ENCODE measurements around the gene SSH2.
"Not testable (repeated sequence)": the region's sequence is repeated elsewhere in the genome, so short reads cannot be mapped to it uniquely, and the experiment has no call there.

The SSH2 gene

GRCh38 chr17:29710520-29710884 lies 219.5 kb downstream of the SSH2 start:
- no peak for DNase-seq (ENCODE audit: low read depth in 3 of 3, low spot score in 1 of 3)

GRCh38 chr17:29709866-29710519 lies 220.0 kb downstream of the SSH2 start:
- no peak for DNase-seq (ENCODE audit: low read depth in 3 of 3, low spot score in 1 of 3)

- DNase-seq (ENCODE audit: low read depth in 3 of 3, low spot score in 1 of 3): no peak
These were observed 222.8 kb downstream of the SSH2 start for GRCh38 chr17:29707212-29707571.

GRCh38 chr17:29706045-29706431 lies 224.0 kb downstream of the SSH2 start:
- DNase-seq (ENCODE audit: low read depth in 3 of 3, low spot score in 1 of 3): no peak

- DNase-seq (ENCODE audit: low read depth in 3 of 3, low spot score in 1 of 3): no peak
These were observed 224.6 kb downstream of the SSH2 start for GRCh38 chr17:29705386-29705785.

GRCh38 chr17:29699283-29699682 lies 230.7 kb downstream of the SSH2 start:
- no peak for DNase-seq (ENCODE audit: low read depth in 3 of 3, low spot score in 1 of 3)

GRCh38 chr17:29698837-29699236 lies 231.2 kb downstream of the SSH2 start:
- DNase-seq (ENCODE audit: low read depth in 3 of 3, low spot score in 1 of 3): no peak

- DNase-seq (ENCODE audit: low read depth in 3 of 3, low spot score in 1 of 3): no peak
These were observed 231.8 kb downstream of the SSH2 start for GRCh38 chr17:29698019-29698777.

GRCh38 chr17:29697371-29697770 lies 232.7 kb downstream of the SSH2 start:
- DNase-seq (ENCODE audit: low read depth in 3 of 3, low spot score in 1 of 3): no peak

GRCh38 chr17:29694918-29695563 lies 235.0 kb downstream of the SSH2 start:
- DNase-seq (ENCODE audit: low read depth in 3 of 3, low spot score in 1 of 3): no peak

- DNase-seq (ENCODE audit: low read depth in 3 of 3, low spot score in 1 of 3): no peak
These were observed 236.3 kb downstream of the SSH2 start for GRCh38 chr17:29693751-29694150.

GRCh38 chr17:29687596-29687995 lies 242.4 kb downstream of the SSH2 start:
- no peak for DNase-seq (ENCODE audit: low read depth in 3 of 3, low spot score in 1 of 3)

GRCh38 chr17:29686993-29687590 lies 242.9 kb downstream of the SSH2 start:
- DNase-seq (ENCODE audit: low read depth in 3 of 3, low spot score in 1 of 3): no peak

GRCh38 chr17:29683481-29683880 lies 246.5 kb downstream of the SSH2 start:
- DNase-seq (ENCODE audit: low read depth in 3 of 3, low spot score in 1 of 3): no peak

- DNase-seq (ENCODE audit: low read depth in 3 of 3, low spot score in 1 of 3): no peak
These were observed 247.0 kb downstream of the SSH2 start for GRCh38 chr17:29682987-29683386.

GRCh38 chr17:29682054-29682453 lies 248.0 kb downstream of the SSH2 start:
- no peak for DNase-seq (ENCODE audit: low read depth in 3 of 3, low spot score in 1 of 3)

- no peak for DNase-seq (ENCODE audit: low read depth in 3 of 3, low spot score in 1 of 3)
These were observed 252.2 kb downstream of the SSH2 start for GRCh38 chr17:29677824-29678223.

- DNase-seq (ENCODE audit: low read depth in 3 of 3, low spot score in 1 of 3): no peak
These were observed 252.7 kb downstream of the SSH2 start for GRCh38 chr17:29677221-29677791.

GRCh38 chr17:29675961-29676360 lies 254.1 kb downstream of the SSH2 start:
- not testable (repeated sequence) for DNase-seq (ENCODE audit: low read depth in 3 of 3, low spot score in 1 of 3)

GRCh38 chr17:29674281-29674680 lies 255.7 kb downstream of the SSH2 start:
- DNase-seq (ENCODE audit: low read depth in 3 of 3, low spot score in 1 of 3): no peak

- no peak for DNase-seq (ENCODE audit: low read depth in 3 of 3, low spot score in 1 of 3)
These were observed 258.4 kb downstream of the SSH2 start for GRCh38 chr17:29671661-29672060.

- no peak for DNase-seq (ENCODE audit: low read depth in 3 of 3, low spot score in 1 of 3)
These were observed 260.8 kb downstream of the SSH2 start for GRCh38 chr17:29669266-29669665.

All from stimulated activated CD4-positive, alpha-beta T cell treated with anti-CD3 and anti-CD28 coated beads, TNF-alpha, amount 100 ng/mL, for 1 hour (primary cell).